GM10847 (cell line): ENCODE measurements around the gene TCOF1.

Experiments
- POLR2A ChIP-seq: IDR thresholded peaks from 2 replicates; pipeline ENCODE4 v1.6.1; 2011; ENCODE audit not compliant: insufficient read length; ENCODE audit errors: extremely low read depth

TCOF1 gene

DNA sequence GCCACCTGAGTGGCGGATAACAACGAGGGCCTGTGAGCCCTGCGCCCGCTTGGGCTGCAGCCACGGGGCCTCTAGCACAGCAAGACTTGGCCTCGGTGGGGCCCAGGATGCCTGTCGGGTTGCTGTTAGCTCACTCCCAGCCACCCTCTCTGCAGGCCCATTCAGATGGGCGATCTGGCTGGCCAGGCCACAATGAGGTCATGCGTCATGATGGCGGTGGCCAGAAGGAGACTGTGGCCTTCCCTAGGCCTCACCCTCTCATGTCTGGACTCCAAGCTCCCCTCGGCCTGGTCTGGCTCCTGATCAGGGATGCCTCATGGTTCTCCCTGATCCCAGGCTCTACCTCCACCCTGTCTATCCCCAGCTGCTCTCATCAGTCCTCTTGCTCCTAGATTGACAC, 19.0 kb upstream of the TCOF1 start:
- TF ChIP-seq POLR2A = no peak

DNA sequence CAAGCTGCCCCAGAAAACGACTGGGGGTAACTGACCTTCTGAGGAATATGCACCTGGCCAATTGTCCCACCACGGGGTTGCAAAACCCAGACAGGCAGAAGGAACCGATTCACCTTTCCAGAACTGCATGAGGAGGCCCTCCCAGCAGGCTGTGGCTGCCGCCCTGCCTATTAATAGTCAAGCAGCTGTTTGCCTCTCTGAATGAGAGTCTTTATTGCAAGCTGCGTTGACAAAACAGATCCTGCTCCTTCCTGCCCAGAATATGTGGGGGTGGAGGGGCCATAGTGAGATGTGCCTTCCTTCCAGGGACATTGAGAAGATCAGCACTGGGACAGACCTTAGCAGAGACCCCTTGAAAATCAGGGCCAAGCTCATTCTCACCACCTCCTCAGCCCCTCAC, 18.3 kb upstream of the TCOF1 start:
- TF ChIP-seq POLR2A = no peak

DNA sequence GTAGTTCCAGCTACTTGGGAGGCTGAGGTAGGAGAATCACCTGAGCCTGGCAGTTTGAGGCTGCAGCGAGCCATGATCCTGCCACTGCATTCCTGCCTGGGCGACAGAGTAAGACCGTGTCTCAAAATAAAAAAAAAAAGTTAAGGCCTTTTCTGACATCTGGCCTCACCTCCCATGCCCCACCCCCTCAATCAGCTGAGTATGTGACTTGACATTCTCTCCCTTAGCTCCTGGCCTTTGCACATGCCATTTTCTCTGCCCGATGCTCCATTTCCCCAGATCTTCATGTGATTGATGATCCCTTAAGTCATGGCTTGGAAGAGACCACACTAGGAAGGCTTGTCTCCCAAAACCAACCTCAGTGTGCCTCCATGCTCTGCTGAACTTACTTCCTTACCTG, 17.7 kb upstream of the TCOF1 start:
- no peak for TF ChIP-seq POLR2A

GRCh38 chr5:150340614-150341255, 16.8 kb upstream of the TCOF1 start:
- no peak for TF ChIP-seq POLR2A

- no peak for TF ChIP-seq POLR2A
Measured at GRCh38 chr5:150341331-150341730, 16.2 kb upstream of the TCOF1 start.

GRCh38 chr5:150341989-150342388, 15.5 kb upstream of the TCOF1 start:
- no peak for TF ChIP-seq POLR2A

GRCh38 chr5:150342583-150342982, 14.9 kb upstream of the TCOF1 start:
- no peak for TF ChIP-seq POLR2A

- TF ChIP-seq POLR2A = no peak
Measured at GRCh38 chr5:150343994-150344631, 13.4 kb upstream of the TCOF1 start.

DNA sequence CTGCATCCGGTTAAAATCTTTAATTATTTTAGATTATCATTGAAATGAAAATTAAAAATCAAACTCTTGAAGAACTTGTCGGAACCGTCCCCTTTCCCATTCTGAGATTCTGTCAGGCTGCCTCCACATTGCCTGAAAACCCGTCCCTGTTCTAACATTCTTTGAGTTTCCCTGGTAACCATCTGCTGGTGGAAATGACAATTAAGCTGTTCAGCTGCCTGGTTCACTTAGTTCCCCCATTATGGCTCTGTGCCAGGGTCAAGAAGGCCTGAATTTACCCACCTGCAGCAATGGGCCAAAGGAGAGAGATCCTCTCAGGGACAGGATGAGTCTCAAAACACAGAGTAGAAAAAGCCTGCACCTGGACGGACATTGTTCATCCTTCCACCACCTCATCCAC, 11.8 kb upstream of the TCOF1 start:
- TF ChIP-seq POLR2A = no peak

DNA sequence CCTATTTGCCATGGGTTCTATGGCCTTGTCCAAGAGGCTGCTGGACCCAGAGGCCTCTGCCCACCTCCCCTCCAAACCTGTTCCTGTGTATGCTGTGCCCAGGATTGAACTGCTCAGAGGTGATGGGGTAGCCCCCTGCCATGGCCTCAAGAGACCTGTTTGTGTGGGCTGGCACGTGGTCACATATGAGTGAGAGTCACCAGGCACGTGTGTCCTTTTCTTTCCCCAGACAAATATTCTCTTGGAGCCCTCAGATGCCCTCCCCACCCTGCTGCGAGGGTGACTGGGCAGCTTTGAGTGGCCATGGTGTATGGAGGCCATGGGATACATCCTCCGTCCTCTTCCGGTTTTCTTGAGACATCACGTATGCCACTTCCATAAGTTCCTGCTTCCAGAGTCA, 10.9 kb upstream of the TCOF1 start:
- TF ChIP-seq POLR2A = no peak

- TF ChIP-seq POLR2A = no peak
Measured at GRCh38 chr5:150347003-150347402, 10.5 kb upstream of the TCOF1 start.

- no peak for TF ChIP-seq POLR2A
Measured at GRCh38 chr5:150347451-150347850, 10.0 kb upstream of the TCOF1 start.

DNA sequence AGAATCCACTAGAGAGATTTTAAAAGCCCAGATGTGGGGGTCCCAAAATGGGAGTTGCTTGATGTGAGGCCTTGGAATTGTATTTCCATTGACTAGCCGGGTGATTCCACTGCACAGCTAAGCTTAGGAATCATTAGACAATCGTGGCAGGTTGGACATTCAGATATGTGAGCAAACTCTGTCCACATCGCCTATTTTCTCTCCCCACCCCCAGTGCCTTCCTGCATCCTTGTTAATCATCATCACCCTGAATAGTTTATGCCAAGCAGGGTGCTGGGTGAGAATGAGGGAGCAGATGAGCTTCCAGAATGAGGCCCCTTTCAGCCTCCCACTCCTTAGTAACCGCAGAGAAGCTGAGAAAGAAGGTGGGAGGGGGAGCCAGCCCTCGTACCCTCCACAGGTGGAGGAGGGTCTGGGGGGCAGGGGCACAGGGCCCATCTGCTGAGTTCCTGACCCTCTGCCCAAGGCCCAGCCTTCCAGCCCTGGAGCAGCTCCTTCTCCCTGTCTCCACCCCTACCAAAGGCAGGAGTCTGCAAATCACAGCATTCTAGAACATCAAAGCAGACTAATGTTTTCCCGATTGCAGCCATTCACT, 7.7 kb upstream of the TCOF1 start:
- TF ChIP-seq POLR2A = no peak

- TF ChIP-seq POLR2A = no peak
Measured at GRCh38 chr5:150350524-150351344, 6.8 kb upstream of the TCOF1 start.

- TF ChIP-seq POLR2A = no peak
Measured at GRCh38 chr5:150352244-150353031, 5.1 kb upstream of the TCOF1 start.
